A549 (cell line): ENCODE data around the gene NEURL3. TPM values are rescaled to one million over a fixed set of nuclear protein-coding genes. Genes with fewer than 3 reads are reported as not detected.
A peak's percentile ranks its signal among the peaks of the same experiment; 100 is the strongest.

Source experiments
- ATAC-seq, 2 experiments: fragments of 200-7000 bp in 1 of 2; fragments of >200 bp in 1 of 2; cut with Nextera tagmentation in 1 of 2; cut with Tn5 transposase in 1 of 2; 3 replicates each; pipeline versions ENCODE4 v1.8.0 to v1.9.1; 2018 to 2020; ENCODE audit warnings: mild to moderate bottlenecking in 1 of 2, moderate library complexity in 1 of 2
- CTCF ChIA-PET: fragments of 300-600 bp; sonication (Branson Sonifier 250); formaldehyde crosslinking; extraction: SDS; loops from one replicate; lab custom pipeline; 2021; ENCODE audit warnings: antibody characterized with exemption, inconsistent platforms; lab: Yijun Ruan, JAX
- POLR2A ChIA-PET: fragments of 350-600 bp; formaldehyde crosslinking; extraction: SDS; loops from one replicate; lab custom pipeline; 2021; ENCODE audit warnings: antibody characterized with exemption, inconsistent platforms; lab: Yijun Ruan, JAX
- DNase-seq, 2 experiments: peaks; one replicate each; pipeline versions ENCODE4 v3.0.0 to v3.0.0-alpha.2; 2011 to 2016; ENCODE audit warnings: low read depth in 1 of 2, low spot score in 1 of 2
- FAIRE-seq: peaks from 2 replicates; lab custom pipeline; 2011; peaks lifted over from hg19 to GRCh38; lab: Jason Lieb, UNC
- H3K27ac ChIP-seq, 2 experiments: fragments of >200 bp; sonication (Bioruptor Twin); formaldehyde crosslinking; 3 replicates each; pipeline ENCODE4 v1.5.1; 2016 to 2017
- H3K4me1 ChIP-seq: fragments of >200 bp; sonication (Bioruptor Twin); formaldehyde crosslinking; 3 replicates; pipeline ENCODE4 v1.6.1; 2016
- H3K4me2 ChIP-seq: fragments of >200 bp; sonication (Bioruptor Twin); formaldehyde crosslinking; 3 replicates; pipeline ENCODE4 v1.6.1; 2016
- H3K4me3 ChIP-seq: fragments of >200 bp; sonication (Bioruptor Twin); formaldehyde crosslinking; 3 replicates; pipeline ENCODE4 v1.5.1; 2016
- H3K9me3 ChIP-seq: fragments of >200 bp; sonication (Bioruptor Twin); formaldehyde crosslinking; 3 replicates; pipeline ENCODE4 v1.6.1; 2016
- ATOH8 ChIP-seq: fragments of 250-450 bp; sonication (Bioruptor Pico); IDR thresholded peaks from 2 replicates; pipeline ENCODE4 v1.5.0; 2020; ENCODE audit warnings: low read depth, mild to moderate bottlenecking, moderate library complexity
- CBX8 ChIP-seq: fragments of 200-600 bp; sonication (generic); IDR thresholded peaks from 2 replicates; pipeline ENCODE4 v1.6.1; 2016
- CHD4 ChIP-seq: fragments of 200-600 bp; sonication (generic); IDR thresholded peaks from 2 replicates; pipeline ENCODE4 v1.6.1; 2016; ENCODE audit warnings: antibody characterized with exemption, mild to moderate bottlenecking, borderline replicate concordance
- EHMT2 ChIP-seq: fragments of 200-600 bp; sonication (generic); IDR thresholded peaks from 2 replicates; pipeline ENCODE4 v1.6.1; 2016; ENCODE audit warnings: antibody characterized with exemption, low read depth, mild to moderate bottlenecking, moderate library complexity
- EP300 ChIP-seq, 2 experiments: fragments of >200 bp; sonication (Bioruptor Twin); formaldehyde crosslinking; IDR thresholded peaks; 2 replicates in 1 of 2; 3 replicates in 1 of 2; pipeline ENCODE4 v1.6.1; 2016 to 2017
- FOSB ChIP-seq: fragments of 250-450 bp; sonication (Bioruptor Pico); IDR thresholded peaks from 2 replicates; pipeline ENCODE4 v1.5.0; 2020; ENCODE audit warnings: mild to moderate bottlenecking, moderate library complexity
- HDAC2 ChIP-seq: fragments of 200-600 bp; sonication (generic); IDR thresholded peaks from 2 replicates; pipeline ENCODE4 v1.6.1; 2016
- KDM1A ChIP-seq: fragments of 200-600 bp; sonication (generic); IDR thresholded peaks from 2 replicates; pipeline ENCODE4 v1.6.1; 2016; ENCODE audit warnings: low read depth, mild to moderate bottlenecking
- MAFK ChIP-seq: fragments of 450-650 bp; IDR thresholded peaks from 2 replicates; pipeline ENCODE4 v1.6.1; 2014; ENCODE audit not compliant: partially characterized antibody
- MYC ChIP-seq: IDR thresholded peaks from 2 replicates; pipeline ENCODE4 v1.6.1; 2012; ENCODE audit warnings: mild to moderate bottlenecking, inconsistent platforms, low read length, improper control_type of control experiment, borderline replicate concordance
- NPAS2 ChIP-seq: fragments of 250-450 bp; sonication (Bioruptor Pico); IDR thresholded peaks from 2 replicates; pipeline ENCODE4 v1.8.0; 2022; ENCODE audit warnings: mild to moderate bottlenecking, moderate library complexity, borderline replicate concordance
- NR3C1 ChIP-seq: fragments of >200 bp; sonication (Bioruptor Twin); formaldehyde crosslinking; IDR thresholded peaks from 3 replicates; pipeline ENCODE4 v1.6.1; 2017
- PHF8 ChIP-seq: fragments of 200-600 bp; sonication (generic); IDR thresholded peaks from 2 replicates; pipeline ENCODE4 v1.6.1; 2016; ENCODE audit warnings: low read depth, mild to moderate bottlenecking, antibody characterized with exemption, moderate library complexity, borderline replicate concordance
- POLR2A ChIP-seq: IDR thresholded peaks from 2 replicates; pipeline ENCODE4 v1.6.1; 2012; ENCODE audit warnings: mild to moderate bottlenecking, low read length
- USF2 ChIP-seq: fragments of 450-650 bp; IDR thresholded peaks from 2 replicates; pipeline ENCODE4 v1.6.1; 2014; ENCODE audit warnings: antibody characterized with exemption
- ZC3H11A ChIP-seq: fragments of 450-650 bp; IDR thresholded peaks from 2 replicates; pipeline ENCODE4 v1.6.1; 2014; ENCODE audit warnings: antibody characterized with exemption, mild to moderate bottlenecking
- ZFP36 ChIP-seq: fragments of 450-650 bp; IDR thresholded peaks from 2 replicates; pipeline ENCODE4 v1.6.1; 2014; ENCODE audit warnings: borderline replicate concordance; ENCODE audit not compliant: partially characterized antibody
- ZSCAN20 ChIP-seq: fragments of 250-450 bp; sonication (Bioruptor Pico); IDR thresholded peaks from 2 replicates; pipeline ENCODE4 v1.8.0; 2022; ENCODE audit warnings: mild to moderate bottlenecking, moderate library complexity
- WGBS: methylation state at CpG from one replicate; pipeline ENCODE4 v1.1.6; 2017; ENCODE audit errors: missing lambda C conversion rate; 5-methylcytosine and 5-hydroxymethylcytosine counted together
- polyA plus RNA-seq, 4 experiments: library from polyadenylated mRNA; depleted of rRNA in 3 of 4; stranded (reverse); fragments of >200 nt; fragmentation: RNase III in 1 of 4; extraction: RNeasy Plus Mini Kit Qiagen cat#74134 plus additional on column Dnase treatment in 1 of 4; gene quantifications; 2 replicates in 3 of 4; 3 replicates in 1 of 4; pipeline ENCODE4 v1.2.3, GENCODE V29; 2011 to 2017
- TF ChIP-seq, protein P1 (sequence below): IDR thresholded peaks from 2 replicates; pipeline ENCODE4 v1.6.1; 2012
- TF ChIP-seq, protein P2 (sequence below): IDR thresholded peaks from 2 replicates; pipeline ENCODE4 v1.6.1; 2012
- TF ChIP-seq, protein P3 (sequence below): fragments of 200-600 bp; sonication (generic); IDR thresholded peaks from 2 replicates; pipeline ENCODE4 v1.6.1; 2016; ENCODE audit warnings: antibody characterized with exemption, mild to moderate bottlenecking, moderate library complexity
- TF ChIP-seq, protein P4 (sequence below): fragments of 250-450 bp; sonication (Bioruptor Pico); IDR thresholded peaks from 2 replicates; pipeline ENCODE4 v1.5.0; 2021; ENCODE audit warnings: mild to moderate bottlenecking, moderate library complexity, borderline replicate concordance

NEURL3 gene
- polyA plus RNA-seq, 2 of the 4 experiments (the other 2 are of a cell fraction) = 0.28 to 0.44 TPM

DNA sequence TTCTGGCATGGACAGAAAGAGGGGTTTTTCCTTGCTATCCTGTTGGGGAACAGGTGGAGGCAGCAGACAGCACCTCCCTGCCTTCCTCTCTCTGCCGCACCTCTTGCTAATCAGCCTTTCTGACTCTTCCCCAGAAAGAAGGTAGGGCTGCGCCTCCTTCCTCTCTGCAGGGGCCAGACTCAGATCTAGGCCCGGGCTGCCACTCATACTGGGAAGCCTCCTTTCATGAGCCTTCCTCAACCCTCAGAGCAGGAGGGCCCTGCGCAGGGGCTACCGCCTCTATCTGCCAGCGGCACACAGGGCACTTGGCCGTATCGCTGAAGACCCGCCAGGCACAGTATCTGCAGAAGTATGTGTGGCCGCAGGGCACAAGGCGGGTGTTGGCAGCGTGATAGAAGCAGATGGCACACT, 7.1 kb downstream of the NEURL3 start:
- peaks cover 3% of the 10 kb centered on the region; the same call in 2 of the 3 replicates for H3K4me1 ChIP-seq
- H3K4me3 ChIP-seq = no peak overlapping the region
- POLR2A ChIA-PET = no interaction called here
- ATAC-seq (peak in 1 of 2 experiments; percentile 22; a peak in 1 of 6 replicates), FAIRE-seq (no peak), DNase-seq (no peak)
- TF ChIP-seq EHMT2 (no peak), FOSB (CRISPR knock-in tag) (no peak), USF2 (no peak), KDM1A (no peak), NR3C1 (no peak), ATOH8 (CRISPR knock-in tag) (no peak), CBX8 (no peak)
- TF ChIP-seq, protein P1, sequence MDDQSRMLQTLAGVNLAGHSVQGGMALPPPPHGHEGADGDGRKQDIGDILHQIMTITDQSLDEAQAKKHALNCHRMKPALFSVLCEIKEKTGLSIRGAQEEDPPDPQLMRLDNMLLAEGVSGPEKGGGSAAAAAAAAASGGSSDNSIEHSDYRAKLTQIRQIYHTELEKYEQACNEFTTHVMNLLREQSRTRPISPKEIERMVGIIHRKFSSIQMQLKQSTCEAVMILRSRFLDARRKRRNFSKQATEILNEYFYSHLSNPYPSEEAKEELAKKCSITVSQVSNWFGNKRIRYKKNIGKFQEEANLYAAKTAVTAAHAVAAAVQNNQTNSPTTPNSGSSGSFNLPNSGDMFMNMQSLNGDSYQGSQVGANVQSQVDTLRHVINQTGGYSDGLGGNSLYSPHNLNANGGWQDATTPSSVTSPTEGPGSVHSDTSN = no peak
- TF ChIP-seq, protein P2, sequence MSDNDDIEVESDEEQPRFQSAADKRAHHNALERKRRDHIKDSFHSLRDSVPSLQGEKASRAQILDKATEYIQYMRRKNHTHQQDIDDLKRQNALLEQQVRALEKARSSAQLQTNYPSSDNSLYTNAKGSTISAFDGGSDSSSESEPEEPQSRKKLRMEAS = no peak
- TF ChIP-seq, all 56 proteins: peak for 0
- CTCF ChIA-PET = interaction anchor here (0.6 to 1.7 kb wide), 3 partner anchors 11 to 353 kb away, joined by 3 to 10 read pairs (median 3); partner anchors contain the start of gene DUSP2
- H3K27ac ChIP-seq = no peak overlapping the region
- 85% methylated on average over 9 of the region's 12 CpGs for WGBS
- H3K4me2 ChIP-seq = no peak overlapping the region
- no peaks in the 10 kb centered on the region for H3K9me3 ChIP-seq

GRCh38 chr2:96495982-96496629, 9.1 kb downstream of the NEURL3 start:
- no peak for TF ChIP-seq ZC3H11A
- no peak for TF ChIP-seq HDAC2
- no peak for TF ChIP-seq EP300 (IDR thresholded peaks at IDR 0.05)
- no peak for TF ChIP-seq MAFK
- TF ChIP-seq USF2 = no peak
- TF ChIP-seq ZFP36 = no peak
- TF ChIP-seq NPAS2 (CRISPR knock-in tag) = no peak
- no peak for TF ChIP-seq PHF8
- TF ChIP-seq POLR2A = no peak
- no peak for TF ChIP-seq NR3C1
- TF ChIP-seq, protein P3, sequence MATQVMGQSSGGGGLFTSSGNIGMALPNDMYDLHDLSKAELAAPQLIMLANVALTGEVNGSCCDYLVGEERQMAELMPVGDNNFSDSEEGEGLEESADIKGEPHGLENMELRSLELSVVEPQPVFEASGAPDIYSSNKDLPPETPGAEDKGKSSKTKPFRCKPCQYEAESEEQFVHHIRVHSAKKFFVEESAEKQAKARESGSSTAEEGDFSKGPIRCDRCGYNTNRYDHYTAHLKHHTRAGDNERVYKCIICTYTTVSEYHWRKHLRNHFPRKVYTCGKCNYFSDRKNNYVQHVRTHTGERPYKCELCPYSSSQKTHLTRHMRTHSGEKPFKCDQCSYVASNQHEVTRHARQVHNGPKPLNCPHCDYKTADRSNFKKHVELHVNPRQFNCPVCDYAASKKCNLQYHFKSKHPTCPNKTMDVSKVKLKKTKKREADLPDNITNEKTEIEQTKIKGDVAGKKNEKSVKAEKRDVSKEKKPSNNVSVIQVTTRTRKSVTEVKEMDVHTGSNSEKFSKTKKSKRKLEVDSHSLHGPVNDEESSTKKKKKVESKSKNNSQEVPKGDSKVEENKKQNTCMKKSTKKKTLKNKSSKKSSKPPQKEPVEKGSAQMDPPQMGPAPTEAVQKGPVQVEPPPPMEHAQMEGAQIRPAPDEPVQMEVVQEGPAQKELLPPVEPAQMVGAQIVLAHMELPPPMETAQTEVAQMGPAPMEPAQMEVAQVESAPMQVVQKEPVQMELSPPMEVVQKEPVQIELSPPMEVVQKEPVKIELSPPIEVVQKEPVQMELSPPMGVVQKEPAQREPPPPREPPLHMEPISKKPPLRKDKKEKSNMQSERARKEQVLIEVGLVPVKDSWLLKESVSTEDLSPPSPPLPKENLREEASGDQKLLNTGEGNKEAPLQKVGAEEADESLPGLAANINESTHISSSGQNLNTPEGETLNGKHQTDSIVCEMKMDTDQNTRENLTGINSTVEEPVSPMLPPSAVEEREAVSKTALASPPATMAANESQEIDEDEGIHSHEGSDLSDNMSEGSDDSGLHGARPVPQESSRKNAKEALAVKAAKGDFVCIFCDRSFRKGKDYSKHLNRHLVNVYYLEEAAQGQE = no peak
- no peak for TF ChIP-seq CHD4
- TF ChIP-seq, protein P4, sequence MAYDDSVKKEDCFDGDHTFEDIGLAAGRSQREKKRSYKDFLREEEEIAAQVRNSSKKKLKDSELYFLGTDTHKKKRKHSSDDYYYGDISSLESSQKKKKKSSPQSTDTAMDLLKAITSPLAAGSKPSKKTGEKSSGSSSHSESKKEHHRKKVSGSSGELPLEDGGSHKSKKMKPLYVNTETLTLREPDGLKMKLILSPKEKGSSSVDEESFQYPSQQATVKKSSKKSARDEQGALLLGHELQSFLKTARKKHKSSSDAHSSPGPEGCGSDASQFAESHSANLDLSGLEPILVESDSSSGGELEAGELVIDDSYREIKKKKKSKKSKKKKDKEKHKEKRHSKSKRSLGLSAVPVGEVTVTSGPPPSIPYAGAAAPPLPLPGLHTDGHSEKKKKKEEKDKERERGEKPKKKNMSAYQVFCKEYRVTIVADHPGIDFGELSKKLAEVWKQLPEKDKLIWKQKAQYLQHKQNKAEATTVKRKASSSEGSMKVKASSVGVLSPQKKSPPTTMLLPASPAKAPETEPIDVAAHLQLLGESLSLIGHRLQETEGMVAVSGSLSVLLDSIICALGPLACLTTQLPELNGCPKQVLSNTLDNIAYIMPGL (CRISPR knock-in tag) = no peak
- TF ChIP-seq MYC = no peak
- no peak for TF ChIP-seq ZSCAN20 (CRISPR knock-in tag)
- no peak for TF ChIP-seq ATOH8 (CRISPR knock-in tag)
- TF ChIP-seq, all 56 proteins: peak for 0
- H3K4me3 ChIP-seq = no peak overlapping the region
- no peak overlapping the region for H3K4me2 ChIP-seq
- H3K9me3 ChIP-seq = no peaks in the 10 kb centered on the region
- no peak for ATAC-seq
- FAIRE-seq = no peak
- no peak overlapping the region for H3K27ac ChIP-seq
- ChIA-PET CTCF (interaction anchor here (1.4 to 1.6 kb wide), 3 partner anchors 10 to 89 kb away, joined by 3 to 8 read pairs (median 5); no protein-coding TSS in a partner anchor), POLR2A (no interaction called here)
- H3K4me1 ChIP-seq = no peaks in the 10 kb centered on the region
- DNase-seq = no peak
- WGBS = 60% methylated on average over 6 of the region's 6 CpGs
